DOHH2 (cell line): Measurements from ENCODE around the gene TMEM30A.

ENCODE experiments used
- CTCF ChIP-seq: fragments of 200-600 bp; sonication (generic); IDR thresholded peaks from one replicate; pipeline ENCODE4 v1.5.1; 2014; ENCODE audit warnings: antibody characterized with exemption, mild to moderate bottlenecking, low read depth, low read length; ENCODE audit not compliant: poor library complexity, severe bottlenecking
- EZH2phosphoT487 ChIP-seq: fragments of 200-600 bp; sonication (generic); IDR thresholded peaks from 2 replicates; pipeline ENCODE4 v1.6.1; 2017; ENCODE audit warnings: borderline replicate concordance, mild to moderate bottlenecking, antibody characterized with exemption, low read length, moderate library complexity, mixed read lengths

- no peak for TF ChIP-seq CTCF
- TF ChIP-seq EZH2phosphoT487 = no peak
These were observed 33.1 kb upstream of the TMEM30A start for GRCh38 chr6:75317503-75318206.
